IPS-18a (cell line): ENCODE data around the gene ATP13A2.
A peak's percentile ranks its signal among the peaks of the same experiment; 100 is the strongest.
"Not testable (repeated sequence)": the region's sequence is repeated elsewhere in the genome, so short reads cannot be mapped to it uniquely, and the experiment has no call there.

Experiments
- H3K27ac ChIP-seq: one replicate; pipeline ENCODE4 v1.5.1; 2013; ENCODE audit warnings: low read length
- H3K27me3 ChIP-seq: one replicate; pipeline ENCODE4 v1.6.1; 2013; ENCODE audit warnings: mild to moderate bottlenecking, low read length; ENCODE audit not compliant: control insufficient read depth, insufficient read depth
- H3K36me3 ChIP-seq: one replicate; pipeline ENCODE4 v1.6.1; 2013; ENCODE audit warnings: low read depth, low read length; ENCODE audit not compliant: control insufficient read depth
- H3K4me1 ChIP-seq: one replicate; pipeline ENCODE4 v1.6.1; 2013; ENCODE audit warnings: low read depth, low read length; ENCODE audit not compliant: control insufficient read depth
- H3K4me3 ChIP-seq: one replicate; pipeline ENCODE4 v1.5.1; 2013; ENCODE audit warnings: low read length
- H3K9ac ChIP-seq: one replicate; pipeline ENCODE4 v1.6.1; 2013; ENCODE audit warnings: mild to moderate bottlenecking, low read length, moderate library complexity
- H3K9me3 ChIP-seq: one replicate; pipeline ENCODE4 v1.6.1; 2013; ENCODE audit warnings: low read depth, low read length; ENCODE audit not compliant: control insufficient read depth

Gene ATP13A2

GRCh38 chr1:16949026-16949425, 62.7 kb downstream of the ATP13A2 start:
- H3K4me3 ChIP-seq, H3K27ac ChIP-seq: not testable (repeated sequence)

GRCh38 chr1:16948282-16948891, 63.3 kb downstream of the ATP13A2 start:
- H3K9ac ChIP-seq, H3K27ac ChIP-seq: not testable (repeated sequence)

More at GRCh38 chr1:16949026-16949425, 62.7 kb downstream of the ATP13A2 start:
- peaks cover 13% of the 10 kb centered on the region for H3K36me3 ChIP-seq
- H3K9ac ChIP-seq, H3K4me1 ChIP-seq, H3K27me3 ChIP-seq, H3K9me3 ChIP-seq: not testable (repeated sequence)

GRCh38 chr1:16946646-16947045, 65.1 kb downstream of the ATP13A2 start:
- Histone ChIP-seq H3K36me3 (peaks cover 27% of the 10 kb centered on the region), H3K9me3 (no peaks in the 10 kb centered on the region), H3K9ac (no peak overlapping the region), H3K27me3 (no peaks in the 10 kb centered on the region), H3K27ac (no peak overlapping the region), H3K4me3 (no peak overlapping the region), H3K4me1 (no peaks in the 10 kb centered on the region)

More at GRCh38 chr1:16948282-16948891, 63.3 kb downstream of the ATP13A2 start:
- peaks cover 17% of the 10 kb centered on the region for H3K36me3 ChIP-seq
- not testable (repeated sequence) for H3K4me1 ChIP-seq, H3K9me3 ChIP-seq, H3K27me3 ChIP-seq, H3K4me3 ChIP-seq

- peaks cover 28% of the 10 kb centered on the region for H3K36me3 ChIP-seq
- H3K27me3 ChIP-seq, H3K4me3 ChIP-seq, H3K9ac ChIP-seq, H3K4me1 ChIP-seq, H3K9me3 ChIP-seq, H3K27ac ChIP-seq: not testable (repeated sequence)
Observed at GRCh38 chr1:16946185-16946584, 65.5 kb downstream of the ATP13A2 start.

- not testable (repeated sequence) for H3K27me3 ChIP-seq, H3K9me3 ChIP-seq, H3K4me3 ChIP-seq, H3K4me1 ChIP-seq, H3K9ac ChIP-seq, H3K27ac ChIP-seq
- H3K36me3 ChIP-seq, result peaks cover 30% of the 10 kb centered on the region
Observed at GRCh38 chr1:16945512-16945911, 66.2 kb downstream of the ATP13A2 start.

DNA sequence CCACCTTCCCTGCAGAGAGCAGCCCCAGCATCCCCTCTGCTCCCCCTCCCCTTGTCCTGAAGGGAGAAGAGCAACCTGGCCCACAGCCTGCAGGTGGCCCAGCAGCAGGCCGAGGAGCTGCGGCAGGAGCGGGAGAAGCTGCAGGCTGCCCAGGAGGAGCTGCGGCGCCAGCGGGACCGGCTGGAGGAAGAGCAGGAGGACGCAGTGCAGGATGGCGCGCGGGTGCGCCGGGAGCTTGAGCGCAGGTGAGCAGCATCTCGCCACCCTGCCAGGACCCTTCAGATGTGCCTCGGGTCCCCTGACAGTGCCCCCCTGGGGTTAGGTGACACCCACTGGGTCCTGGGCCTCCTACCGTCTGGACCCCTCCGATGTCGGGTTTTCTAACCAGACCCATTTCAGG, 67.7 kb downstream of the ATP13A2 start:
- H3K27me3 ChIP-seq, result no peaks in the 10 kb centered on the region
- peaks cover 30% of the 10 kb centered on the region for H3K36me3 ChIP-seq
- H3K4me3 ChIP-seq, result no peak overlapping the region
- no peak overlapping the region for H3K9ac ChIP-seq
- no peaks in the 10 kb centered on the region for H3K9me3 ChIP-seq
- no peaks in the 10 kb centered on the region for H3K4me1 ChIP-seq
- no peak overlapping the region for H3K27ac ChIP-seq

DNA sequence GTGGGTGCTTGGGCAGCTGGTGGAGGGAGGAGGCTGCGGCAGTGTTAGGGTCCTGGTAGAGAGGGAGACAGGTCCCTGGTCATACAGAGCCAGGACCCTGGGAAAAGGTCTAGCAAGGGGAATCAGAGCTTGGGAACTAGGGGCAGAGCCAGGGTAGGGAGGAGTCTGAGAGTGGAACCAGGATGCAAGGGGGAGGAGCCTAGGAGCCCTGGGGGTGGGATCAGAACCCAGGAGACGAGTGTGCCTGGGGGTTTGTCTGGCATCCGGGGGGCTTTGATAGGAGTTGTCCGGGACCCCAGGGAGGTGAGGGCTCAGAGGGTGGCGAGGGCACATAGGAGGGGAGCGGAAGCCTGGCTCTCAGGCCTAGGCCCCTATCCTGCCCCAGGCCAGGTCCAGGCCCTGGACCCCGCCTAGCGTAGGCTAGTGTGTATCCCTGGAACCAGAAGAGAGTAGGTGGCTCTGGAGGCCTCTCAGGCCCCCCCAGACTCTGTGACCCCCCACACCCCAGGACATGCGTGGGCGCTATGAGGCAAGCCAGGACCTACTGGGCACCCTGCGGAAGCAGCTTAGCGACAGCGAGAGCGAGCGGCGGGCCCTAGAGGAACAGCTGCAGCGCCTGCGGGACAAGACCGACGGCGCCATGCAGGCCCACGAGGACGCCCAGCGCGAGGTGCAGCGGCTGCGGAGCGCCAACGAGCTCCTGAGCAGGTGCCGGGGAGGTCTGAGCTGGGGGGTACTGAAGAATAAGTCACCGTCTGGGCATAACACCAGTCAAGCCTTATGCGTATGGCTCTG, 72.1 kb downstream of the ATP13A2 start:
- H3K36me3 ChIP-seq, result peaks cover 35% of the 10 kb centered on the region

DNA sequence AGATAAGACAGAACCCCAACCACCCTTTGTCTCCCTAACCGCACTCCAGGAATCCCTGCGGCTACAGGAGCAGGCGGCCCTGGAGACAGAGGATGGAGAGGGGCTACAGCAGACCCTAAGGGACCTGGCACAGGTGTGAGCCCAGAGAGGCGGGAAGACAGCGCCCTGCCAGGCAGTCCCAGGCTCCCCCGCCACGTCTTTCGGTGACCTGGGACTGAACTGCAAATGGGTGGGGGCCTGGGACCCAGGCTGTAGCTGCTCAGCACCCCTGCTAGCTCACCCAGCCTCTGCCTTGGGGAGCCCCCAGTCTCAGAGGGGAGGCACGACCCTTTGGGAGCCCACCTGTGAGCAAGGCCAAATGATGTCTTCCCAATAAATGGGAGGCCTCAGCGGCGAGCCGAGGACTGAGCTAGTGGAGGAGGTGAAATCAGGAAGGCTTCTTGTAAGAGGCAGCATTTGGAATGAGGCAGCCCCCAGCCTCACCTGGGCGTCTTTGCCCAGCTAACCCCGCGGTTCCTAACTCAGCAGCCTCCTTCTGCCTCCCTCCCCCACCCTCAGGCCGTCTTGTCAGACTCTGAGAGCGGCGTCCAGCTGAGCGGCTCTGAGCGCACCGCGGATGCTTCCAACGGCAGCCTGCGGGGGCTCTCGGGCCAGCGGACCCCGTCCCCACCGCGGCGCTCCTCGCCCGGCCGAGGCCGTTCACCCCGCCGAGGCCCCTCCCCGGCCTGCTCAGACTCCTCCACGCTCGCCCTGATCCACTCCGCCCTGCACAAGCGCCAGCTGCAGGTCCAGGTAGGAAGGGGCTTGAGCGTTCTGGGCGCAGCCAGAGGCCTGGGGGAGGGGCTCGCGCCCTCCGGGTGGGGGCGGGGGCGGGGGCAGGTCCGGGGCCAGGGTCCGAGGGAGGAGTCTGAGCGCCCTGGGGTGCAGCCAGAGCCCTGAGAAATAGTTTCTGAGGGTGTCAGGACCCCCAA, 73.1 kb downstream of the ATP13A2 start:
- Histone ChIP-seq H3K4me1 (peaks cover 8% of the 10 kb centered on the region), H3K9me3 (no peaks in the 10 kb centered on the region), H3K4me3 (peak overlapping the region; percentile 44), H3K9ac (peak overlapping the region; percentile 36), H3K27me3 (no peaks in the 10 kb centered on the region), H3K27ac (no peak overlapping the region), H3K36me3 (peaks cover 38% of the 10 kb centered on the region)

More for the DNA sequence above, 72.1 kb downstream of the ATP13A2 start:
- H3K9ac ChIP-seq, H3K27ac ChIP-seq, H3K27me3 ChIP-seq, H3K4me3 ChIP-seq, H3K4me1 ChIP-seq, H3K9me3 ChIP-seq: not testable (repeated sequence)

DNA sequence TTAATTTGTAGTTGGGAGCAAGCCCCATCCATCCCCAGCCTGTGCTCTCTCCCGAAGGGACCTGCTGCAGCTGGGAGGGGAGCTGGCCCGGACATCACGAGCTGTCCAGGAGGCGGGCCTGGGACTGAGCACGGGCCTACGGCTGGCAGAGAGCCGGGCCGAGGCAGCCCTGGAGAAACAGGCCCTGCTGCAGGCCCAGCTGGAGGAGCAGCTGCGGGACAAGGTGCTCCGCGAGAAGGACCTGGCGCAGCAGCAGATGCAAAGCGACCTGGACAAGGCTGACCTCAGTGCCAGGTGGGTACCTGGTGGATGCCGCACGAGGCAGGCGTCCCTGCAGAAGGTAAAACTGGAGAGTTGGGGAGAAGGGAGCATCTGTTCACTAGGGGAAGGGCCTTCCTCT, 75.1 kb downstream of the ATP13A2 start:
- H3K36me3 ChIP-seq, result peaks cover 27% of the 10 kb centered on the region
- H3K4me1 ChIP-seq, H3K9ac ChIP-seq, H3K4me3 ChIP-seq, H3K27me3 ChIP-seq, H3K27ac ChIP-seq, H3K9me3 ChIP-seq: not testable (repeated sequence)
